Body of pancreas (tissue), 4 donors: ENCODE measurements around the gene STX18.

Experiments
- POLR2A ChIP-seq, 3 donors: fragments of 450-650 bp; IDR thresholded peaks; one replicate each; pipeline ENCODE4 v1.6.1; 2016; ENCODE audit warnings: antibody characterized with exemption in 3 of 3, mild to moderate bottlenecking in 2 of 3
- TF ChIP-seq, protein P1 (sequence below), 7 experiments: fragments of 450-650 bp in 4 of 7; fragments of 200-600 bp in 3 of 7; sonication (generic) in 3 of 7; IDR thresholded peaks; one replicate each; pipeline ENCODE4 v1.5.1; 2016 to 2019; ENCODE audit warnings: antibody characterized with exemption in 7 of 7

DNA sequence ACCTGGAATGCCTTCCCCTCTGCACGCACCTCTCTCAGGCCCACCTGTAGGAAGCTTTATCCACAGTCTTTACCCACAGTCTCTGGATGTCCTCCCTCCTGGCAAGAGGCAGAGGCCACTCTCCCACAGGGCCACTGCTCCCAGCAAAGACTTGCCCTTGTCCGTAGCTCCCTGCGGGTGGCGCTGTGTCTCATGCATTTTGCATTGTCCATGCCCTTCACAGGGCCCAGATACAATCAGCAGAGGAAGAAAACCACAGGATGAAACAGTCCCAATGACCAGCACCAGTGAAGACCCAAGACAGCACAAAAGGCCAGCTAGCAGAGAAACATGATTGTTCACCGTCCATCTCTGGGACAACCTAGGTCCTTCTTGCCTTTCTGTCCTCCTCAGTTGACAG lies 157.0 kb downstream of the STX18 start:
- TF ChIP-seq, protein P1, sequence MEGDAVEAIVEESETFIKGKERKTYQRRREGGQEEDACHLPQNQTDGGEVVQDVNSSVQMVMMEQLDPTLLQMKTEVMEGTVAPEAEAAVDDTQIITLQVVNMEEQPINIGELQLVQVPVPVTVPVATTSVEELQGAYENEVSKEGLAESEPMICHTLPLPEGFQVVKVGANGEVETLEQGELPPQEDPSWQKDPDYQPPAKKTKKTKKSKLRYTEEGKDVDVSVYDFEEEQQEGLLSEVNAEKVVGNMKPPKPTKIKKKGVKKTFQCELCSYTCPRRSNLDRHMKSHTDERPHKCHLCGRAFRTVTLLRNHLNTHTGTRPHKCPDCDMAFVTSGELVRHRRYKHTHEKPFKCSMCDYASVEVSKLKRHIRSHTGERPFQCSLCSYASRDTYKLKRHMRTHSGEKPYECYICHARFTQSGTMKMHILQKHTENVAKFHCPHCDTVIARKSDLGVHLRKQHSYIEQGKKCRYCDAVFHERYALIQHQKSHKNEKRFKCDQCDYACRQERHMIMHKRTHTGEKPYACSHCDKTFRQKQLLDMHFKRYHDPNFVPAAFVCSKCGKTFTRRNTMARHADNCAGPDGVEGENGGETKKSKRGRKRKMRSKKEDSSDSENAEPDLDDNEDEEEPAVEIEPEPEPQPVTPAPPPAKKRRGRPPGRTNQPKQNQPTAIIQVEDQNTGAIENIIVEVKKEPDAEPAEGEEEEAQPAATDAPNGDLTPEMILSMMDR (IDR thresholded peaks at IDR 0.05) = no peak
- no peak for TF ChIP-seq POLR2A (IDR thresholded peaks at IDR 0.05)
